Nephron (organoid): ENCODE data around the gene CHSY3.

Source experiments
- H3K27ac Mint-ChIP-seq, 3 experiments: 2 replicates each; pipeline ENCODE4 v1.8.0; 2020; ENCODE audit warnings: mixed read lengths in 3 of 3, mild to moderate bottlenecking in 2 of 3, moderate library complexity in 1 of 3
- H3K27me3 Mint-ChIP-seq: 2 replicates; pipeline ENCODE4 v1.8.0; 2021; ENCODE audit warnings: low read depth, mild to moderate bottlenecking, moderate library complexity, mixed read lengths
- H3K36me3 Mint-ChIP-seq: 2 replicates; pipeline ENCODE4 v1.8.0; 2020; ENCODE audit warnings: low read depth, mixed read lengths
- H3K4me1 Mint-ChIP-seq: 2 replicates; pipeline ENCODE4 v1.8.0; 2020; ENCODE audit warnings: mixed read lengths
- H3K4me3 Mint-ChIP-seq, 3 experiments: 2 replicates each; pipeline ENCODE4 v1.8.0; 2020; ENCODE audit warnings: mild to moderate bottlenecking in 3 of 3, mixed read lengths in 3 of 3, moderate library complexity in 2 of 3
- H3K9me3 Mint-ChIP-seq: 2 replicates; pipeline ENCODE4 v1.8.0; 2020; ENCODE audit warnings: mixed read lengths
- TF ChIP-seq, protein P1 (sequence below), 3 experiments: fragments of 200-600 bp; sonication (generic); IDR thresholded peaks; one replicate each; pipeline ENCODE4 v1.5.0; 2021; ENCODE audit warnings: antibody characterized with exemption in 3 of 3; ENCODE audit not compliant: unreplicated experiment in 3 of 3

CHSY3 gene

DNA sequence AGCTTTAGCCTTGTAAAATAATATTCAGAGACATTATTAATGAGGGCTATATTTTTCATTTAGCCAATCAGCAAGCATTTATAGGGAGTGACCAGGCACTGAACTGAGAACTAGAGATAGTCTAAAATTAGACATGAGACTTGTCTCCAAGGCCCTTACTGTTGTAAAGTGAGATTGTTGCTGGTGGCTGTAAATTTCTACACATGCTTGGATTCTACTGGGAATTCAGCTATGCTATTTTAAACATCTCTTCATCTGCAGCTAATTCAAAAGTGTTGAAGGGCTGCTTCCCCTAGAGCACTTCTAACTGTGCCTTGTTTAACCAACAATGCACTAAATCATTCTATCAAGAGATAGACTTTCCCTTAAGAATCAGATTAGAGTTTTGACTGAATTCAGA, 67.4 kb downstream of the CHSY3 start:
- TF ChIP-seq, protein P1, sequence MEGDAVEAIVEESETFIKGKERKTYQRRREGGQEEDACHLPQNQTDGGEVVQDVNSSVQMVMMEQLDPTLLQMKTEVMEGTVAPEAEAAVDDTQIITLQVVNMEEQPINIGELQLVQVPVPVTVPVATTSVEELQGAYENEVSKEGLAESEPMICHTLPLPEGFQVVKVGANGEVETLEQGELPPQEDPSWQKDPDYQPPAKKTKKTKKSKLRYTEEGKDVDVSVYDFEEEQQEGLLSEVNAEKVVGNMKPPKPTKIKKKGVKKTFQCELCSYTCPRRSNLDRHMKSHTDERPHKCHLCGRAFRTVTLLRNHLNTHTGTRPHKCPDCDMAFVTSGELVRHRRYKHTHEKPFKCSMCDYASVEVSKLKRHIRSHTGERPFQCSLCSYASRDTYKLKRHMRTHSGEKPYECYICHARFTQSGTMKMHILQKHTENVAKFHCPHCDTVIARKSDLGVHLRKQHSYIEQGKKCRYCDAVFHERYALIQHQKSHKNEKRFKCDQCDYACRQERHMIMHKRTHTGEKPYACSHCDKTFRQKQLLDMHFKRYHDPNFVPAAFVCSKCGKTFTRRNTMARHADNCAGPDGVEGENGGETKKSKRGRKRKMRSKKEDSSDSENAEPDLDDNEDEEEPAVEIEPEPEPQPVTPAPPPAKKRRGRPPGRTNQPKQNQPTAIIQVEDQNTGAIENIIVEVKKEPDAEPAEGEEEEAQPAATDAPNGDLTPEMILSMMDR (IDR thresholded peaks at IDR 0.05; ENCODE audit: unreplicated experiment in 3 of 3): no peak
- no peaks in the 10 kb centered on the region for H3K9me3 Mint-ChIP-seq
- H3K36me3 Mint-ChIP-seq: no peaks in the 10 kb centered on the region
- no peak overlapping the region for H3K27ac Mint-ChIP-seq
- H3K4me3 Mint-ChIP-seq: no peak overlapping the region
- H3K27me3 Mint-ChIP-seq: no peaks in the 10 kb centered on the region
- H3K4me1 Mint-ChIP-seq: peaks cover 4% of the 10 kb centered on the region

DNA sequence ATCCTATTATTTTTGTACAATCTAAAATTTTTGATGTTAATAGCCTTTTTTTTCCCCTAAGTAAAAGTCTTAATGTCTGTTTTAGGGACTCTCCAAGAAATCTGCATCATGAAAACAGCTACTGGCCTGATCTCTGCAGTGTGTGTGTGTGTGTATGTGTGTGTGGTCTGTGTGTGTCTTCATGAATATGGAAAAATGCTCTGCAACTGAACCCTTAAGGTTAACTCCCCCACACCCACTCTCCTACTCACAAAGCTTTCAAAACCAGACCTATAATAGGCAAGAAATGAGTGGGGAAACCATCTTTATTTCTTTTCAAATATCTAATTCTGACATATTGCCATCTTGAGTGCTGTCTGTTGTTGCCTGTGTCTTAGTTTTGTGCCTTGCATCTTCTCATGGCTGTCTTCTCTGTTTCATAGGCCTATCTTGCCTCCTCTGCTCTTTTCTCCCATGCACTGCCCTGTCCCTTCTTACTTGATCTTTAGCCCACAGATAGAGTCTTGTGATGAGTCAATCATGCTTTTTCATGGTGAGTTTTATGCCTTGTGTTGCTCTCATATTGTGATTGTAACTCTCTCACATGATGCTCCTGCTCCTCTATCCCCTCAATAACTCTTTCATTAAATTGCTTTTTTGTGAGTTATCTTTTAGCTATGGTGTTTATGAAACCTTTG, 68.3 kb downstream of the CHSY3 start:
- peaks cover 4% of the 10 kb centered on the region for H3K4me1 Mint-ChIP-seq
- H3K9me3 Mint-ChIP-seq: no peaks in the 10 kb centered on the region
- H3K27ac Mint-ChIP-seq: no peak overlapping the region
- H3K27me3 Mint-ChIP-seq: no peaks in the 10 kb centered on the region
- TF ChIP-seq, protein P1 (IDR thresholded peaks at IDR 0.05; ENCODE audit: unreplicated experiment in 3 of 3): no peak
- no peaks in the 10 kb centered on the region for H3K36me3 Mint-ChIP-seq
- no peak overlapping the region for H3K4me3 Mint-ChIP-seq

DNA sequence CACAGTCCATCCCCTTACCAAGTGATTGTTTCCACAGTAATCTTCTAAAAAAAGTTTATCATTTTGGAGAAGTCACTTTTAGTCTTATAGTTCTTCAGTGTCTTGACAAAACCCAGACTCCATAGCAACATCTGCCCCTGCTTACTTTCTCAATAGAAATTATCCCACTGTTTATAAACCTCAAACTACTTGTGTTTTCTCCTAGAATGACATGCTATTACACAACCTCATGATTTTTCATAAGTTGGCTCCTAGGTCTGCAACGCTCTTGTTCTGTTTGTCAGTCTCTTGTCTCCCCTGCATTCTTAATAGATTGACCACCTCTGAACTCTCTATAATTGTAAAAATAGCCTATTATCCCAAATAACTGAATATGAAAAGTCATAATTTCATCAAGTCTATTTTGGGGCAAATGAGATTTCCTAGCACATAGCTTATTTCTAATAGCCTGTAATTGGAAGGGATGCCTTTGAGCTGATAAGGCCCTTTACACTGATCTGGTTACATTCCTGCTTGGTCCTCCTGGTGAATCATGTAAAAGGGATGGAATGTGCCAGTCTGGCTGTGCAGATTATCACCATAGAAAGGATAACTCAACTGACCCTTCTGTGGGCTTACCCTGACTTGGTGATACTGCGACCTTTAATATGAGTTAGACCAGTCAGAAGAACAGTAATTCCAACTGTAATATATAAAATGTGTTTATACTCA, 69.6 kb downstream of the CHSY3 start:
- Mint-ChIP-seq H3K4me1 (peaks cover 4% of the 10 kb centered on the region), H3K4me3 (no peak overlapping the region), H3K27ac (no peak overlapping the region), H3K36me3 (no peaks in the 10 kb centered on the region), H3K27me3 (no peaks in the 10 kb centered on the region), H3K9me3 (no peaks in the 10 kb centered on the region)
- TF ChIP-seq, protein P1 (IDR thresholded peaks at IDR 0.05; ENCODE audit: unreplicated experiment in 3 of 3): no peak

DNA sequence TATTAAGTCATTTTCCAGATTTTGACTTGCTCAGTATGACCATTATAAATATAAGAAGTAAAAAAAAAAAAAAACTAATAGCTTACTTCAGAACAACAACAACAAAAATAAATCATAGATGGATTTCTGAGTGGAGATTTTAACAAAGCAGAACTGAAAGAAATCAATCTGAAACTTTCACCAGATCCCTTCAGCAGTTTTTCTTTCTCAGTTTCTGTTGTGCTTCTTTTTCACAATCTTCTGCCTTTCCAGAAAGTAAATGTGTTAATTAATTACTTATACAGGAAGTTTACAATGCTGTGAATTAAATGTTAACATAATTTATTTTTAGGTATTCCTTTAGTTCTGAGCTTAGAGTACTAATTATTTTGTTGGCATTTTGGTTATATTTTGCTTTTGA, 73.5 kb downstream of the CHSY3 start:
- no peaks in the 10 kb centered on the region for H3K27me3 Mint-ChIP-seq
- H3K4me1 Mint-ChIP-seq: no peaks in the 10 kb centered on the region
- TF ChIP-seq, protein P1 (IDR thresholded peaks at IDR 0.05; ENCODE audit: unreplicated experiment in 3 of 3): no peak
- no peak overlapping the region for H3K4me3 Mint-ChIP-seq
- no peaks in the 10 kb centered on the region for H3K36me3 Mint-ChIP-seq
- no peak overlapping the region for H3K27ac Mint-ChIP-seq
- peaks cover 3% of the 10 kb centered on the region for H3K9me3 Mint-ChIP-seq

DNA sequence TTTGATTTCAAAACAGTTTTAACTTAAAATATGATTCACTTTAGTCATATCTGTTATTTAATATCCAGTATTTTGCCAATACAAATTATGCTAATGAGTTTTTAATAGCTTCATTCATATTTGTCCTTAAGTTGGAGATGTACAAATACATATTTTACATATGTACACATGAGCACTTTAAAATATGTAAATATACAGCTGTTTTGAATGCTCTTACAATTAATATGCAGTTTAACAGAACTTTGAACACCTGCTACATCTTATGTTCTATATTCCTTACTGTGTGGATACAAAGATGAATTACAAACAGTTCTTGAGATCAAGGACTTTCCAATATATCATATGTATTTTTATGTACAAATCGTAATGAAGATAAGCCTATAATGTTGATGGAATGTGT, 74.0 kb downstream of the CHSY3 start:
- H3K4me3 Mint-ChIP-seq: no peak overlapping the region
- H3K27ac Mint-ChIP-seq: no peak overlapping the region
- H3K4me1 Mint-ChIP-seq: no peaks in the 10 kb centered on the region
- H3K9me3 Mint-ChIP-seq: peaks cover 3% of the 10 kb centered on the region
- no peaks in the 10 kb centered on the region for H3K36me3 Mint-ChIP-seq
- TF ChIP-seq, protein P1 (IDR thresholded peaks at IDR 0.05; ENCODE audit: unreplicated experiment in 3 of 3): no peak
- H3K27me3 Mint-ChIP-seq: no peaks in the 10 kb centered on the region

DNA sequence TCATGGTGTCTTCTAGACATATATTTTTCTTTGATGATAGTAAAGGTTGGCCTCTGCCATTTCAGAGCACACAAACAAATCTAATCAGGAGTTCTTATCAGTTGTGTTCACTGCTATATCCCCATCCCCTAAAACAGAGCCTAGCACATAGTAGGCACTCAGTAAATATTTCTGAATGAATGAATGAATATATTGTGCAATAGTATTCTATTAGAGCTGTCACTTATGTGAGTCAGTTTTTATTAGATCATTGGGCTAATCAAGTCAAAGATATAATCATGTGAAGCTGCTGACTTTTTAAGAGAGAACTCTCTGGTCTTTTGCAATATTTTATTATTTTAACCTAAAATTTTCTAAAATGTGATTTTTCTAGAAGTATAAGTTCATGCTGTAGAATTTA, 84.2 kb downstream of the CHSY3 start:
- Mint-ChIP-seq H3K36me3 (no peaks in the 10 kb centered on the region), H3K9me3 (peaks cover 22% of the 10 kb centered on the region), H3K27ac (no peak overlapping the region), H3K4me3 (no peak overlapping the region), H3K4me1 (no peaks in the 10 kb centered on the region), H3K27me3 (no peaks in the 10 kb centered on the region)
- TF ChIP-seq, protein P1 (IDR thresholded peaks at IDR 0.05; ENCODE audit: unreplicated experiment in 3 of 3): no peak
